HepG2 (cell line): ENCODE data around the gene BTBD1. TPM values are rescaled to one million over a fixed set of nuclear protein-coding genes. Genes with fewer than 3 reads are reported as not detected.

ENCODE experiments used
- AHR ChIP-seq: IDR thresholded peaks from 2 replicates; pipeline ENCODE4 v1.6.1; 2018; ENCODE audit warnings: missing genetic modification reagents, missing compliant biosample characterization
- ARNT ChIP-seq: fragments of 450-650 bp; IDR thresholded peaks from 2 replicates; pipeline ENCODE4 v1.6.1; 2017
- FIP1L1 ChIP-seq: fragments of 200-400 bp; formaldehyde crosslinking; IDR thresholded peaks from 2 replicates; pipeline ENCODE4 v1.6.1; 2018; ENCODE audit warnings: low read depth, mild to moderate bottlenecking, low read length, moderate library complexity, borderline replicate concordance; ENCODE audit not compliant: insufficient read depth
- MYC ChIP-seq: sonication (generic); formaldehyde crosslinking; IDR thresholded peaks from 2 replicates; pipeline ENCODE4 v1.9.0; 2021; ENCODE audit warnings: missing genetic modification reagents, borderline replicate concordance
- RBM39 ChIP-seq: fragments of 200-400 bp; formaldehyde crosslinking; IDR thresholded peaks from one replicate; pipeline ENCODE4 v1.6.1; 2018; ENCODE audit warnings: antibody characterized with exemption, mild to moderate bottlenecking, low read depth, low read length; ENCODE audit not compliant: poor library complexity, severe bottlenecking
- RCOR2 ChIP-seq: IDR thresholded peaks from 2 replicates; pipeline ENCODE4 v1.6.1; 2016; ENCODE audit warnings: missing biosample characterization, missing genetic modification reagents
- RFX5 ChIP-seq: IDR thresholded peaks from 2 replicates; pipeline ENCODE4 v1.6.1; 2011; ENCODE audit warnings: low read depth, low read length, improper control_type of control experiment
- RNF2 ChIP-seq: fragments of 450-650 bp; conservative IDR thresholded peaks from 2 replicates; pipeline ENCODE4 v1.6.1; 2016; ENCODE audit warnings: low read depth
- SMAD3 ChIP-seq: sonication (generic); formaldehyde crosslinking; IDR thresholded peaks from 2 replicates; pipeline ENCODE4 v1.4.0; 2020; ENCODE audit warnings: missing genetic modification reagents
- SOX13 ChIP-seq, 3 experiments: fragments of 450-650 bp in 1 of 3; sonication (generic) in 1 of 3; formaldehyde crosslinking in 1 of 3; IDR thresholded peaks in 2 of 3; conservative IDR thresholded peaks in 1 of 3; 2 replicates each; pipeline versions ENCODE4 v1.5.0 to v1.6.1; 2016 to 2020; ENCODE audit warnings: antibody characterized with exemption in 1 of 3, mild to moderate bottlenecking in 1 of 3, missing compliant biosample characterization in 1 of 3, missing genetic modification reagents in 1 of 3, moderate library complexity in 1 of 3
- SP1 ChIP-seq, 2 experiments: fragments of 450-650 bp in 1 of 2; sonication (generic) in 1 of 2; formaldehyde crosslinking in 1 of 2; IDR thresholded peaks; 2 replicates each; pipeline versions ENCODE4 v1.4.0 to v1.6.1; 2016 to 2020; ENCODE audit warnings: missing genetic modification reagents in 1 of 2
- TSC22D2 ChIP-seq: sonication (generic); formaldehyde crosslinking; IDR thresholded peaks from 2 replicates; pipeline ENCODE4 v1.5.1; 2020; ENCODE audit warnings: missing genetic modification reagents, mild to moderate bottlenecking, borderline replicate concordance
- ZBTB20 ChIP-seq: sonication (generic); formaldehyde crosslinking; IDR thresholded peaks from 2 replicates; pipeline ENCODE4 v1.8.1; 2023; ENCODE audit warnings: missing genetic modification reagents, low read depth, mild to moderate bottlenecking, borderline replicate concordance
- ZNF205 ChIP-seq: IDR thresholded peaks from 2 replicates; pipeline ENCODE4 v1.6.1; 2018; ENCODE audit warnings: missing biosample characterization, missing genetic modification reagents
- ZNF251 ChIP-seq: sonication (generic); formaldehyde crosslinking; IDR thresholded peaks from 2 replicates; pipeline ENCODE4 v1.9.0; 2021; ENCODE audit warnings: mild to moderate bottlenecking, missing genetic modification reagents
- ZNF670 ChIP-seq: sonication (generic); formaldehyde crosslinking; IDR thresholded peaks from 2 replicates; pipeline ENCODE4 v1.8.0; 2022; ENCODE audit warnings: mild to moderate bottlenecking, missing genetic modification reagents, borderline replicate concordance
- polyA plus RNA-seq, 8 experiments: library from polyadenylated mRNA; depleted of rRNA in 3 of 8; stranded (reverse) in 7 of 8; unstranded in 1 of 8; fragments of >200 nt; fragmentation: Illumina TruSeq in 4 of 8; extraction: Trizol in 4 of 8; gene quantifications; 2 replicates each; pipeline versions ENCODE4 v1.2.1 to v1.2.3, GENCODE V29; 2011 to 2016; ENCODE audit warnings: low read depth in 4 of 8, missing spikeins in 1 of 8, mixed read lengths in 1 of 8; ENCODE audit not compliant: insufficient read depth in 1 of 8
- total RNA-seq, 5 experiments: library from RNA; depleted of rRNA; stranded (reverse); fragments of >200 nt; fragmentation: Illumina TruSeq; extraction: Trizol; gene quantifications; 2 replicates each; pipeline ENCODE4 v1.2.3, GENCODE V29; 2016; ENCODE audit warnings: low read depth in 1 of 5
- TF ChIP-seq, protein P1 (sequence below): sonication (generic); formaldehyde crosslinking; conservative IDR thresholded peaks from 2 replicates; pipeline ENCODE4 v1.4.0; 2020; ENCODE audit warnings: missing genetic modification reagents
- TF ChIP-seq, protein P2 (sequence below): sonication (generic); formaldehyde crosslinking; conservative IDR thresholded peaks from 2 replicates; pipeline ENCODE4 v1.4.0; 2020; ENCODE audit warnings: missing genetic modification reagents
- TF ChIP-seq, protein P3 (sequence below): sonication (generic); formaldehyde crosslinking; conservative IDR thresholded peaks from 2 replicates; pipeline ENCODE4 v1.8.0; 2022; ENCODE audit warnings: mild to moderate bottlenecking, moderate library complexity, missing genetic modification reagents
- TF ChIP-seq, protein P4 (sequence below): sonication (generic); formaldehyde crosslinking; IDR thresholded peaks from 2 replicates; pipeline ENCODE4 v1.4.0; 2020; ENCODE audit warnings: missing genetic modification reagents
- TF ChIP-seq, protein P5 (sequence below): sonication (generic); formaldehyde crosslinking; IDR thresholded peaks from 2 replicates; pipeline ENCODE4 v1.4.0; 2020; ENCODE audit warnings: missing genetic modification reagents

Gene BTBD1
- total and polyA plus RNA-seq, 2 of the 13 experiments (the other 11 are each of a cell fraction or from before 2014, with no cell fraction given): 32.1 to 53.9 TPM

DNA sequence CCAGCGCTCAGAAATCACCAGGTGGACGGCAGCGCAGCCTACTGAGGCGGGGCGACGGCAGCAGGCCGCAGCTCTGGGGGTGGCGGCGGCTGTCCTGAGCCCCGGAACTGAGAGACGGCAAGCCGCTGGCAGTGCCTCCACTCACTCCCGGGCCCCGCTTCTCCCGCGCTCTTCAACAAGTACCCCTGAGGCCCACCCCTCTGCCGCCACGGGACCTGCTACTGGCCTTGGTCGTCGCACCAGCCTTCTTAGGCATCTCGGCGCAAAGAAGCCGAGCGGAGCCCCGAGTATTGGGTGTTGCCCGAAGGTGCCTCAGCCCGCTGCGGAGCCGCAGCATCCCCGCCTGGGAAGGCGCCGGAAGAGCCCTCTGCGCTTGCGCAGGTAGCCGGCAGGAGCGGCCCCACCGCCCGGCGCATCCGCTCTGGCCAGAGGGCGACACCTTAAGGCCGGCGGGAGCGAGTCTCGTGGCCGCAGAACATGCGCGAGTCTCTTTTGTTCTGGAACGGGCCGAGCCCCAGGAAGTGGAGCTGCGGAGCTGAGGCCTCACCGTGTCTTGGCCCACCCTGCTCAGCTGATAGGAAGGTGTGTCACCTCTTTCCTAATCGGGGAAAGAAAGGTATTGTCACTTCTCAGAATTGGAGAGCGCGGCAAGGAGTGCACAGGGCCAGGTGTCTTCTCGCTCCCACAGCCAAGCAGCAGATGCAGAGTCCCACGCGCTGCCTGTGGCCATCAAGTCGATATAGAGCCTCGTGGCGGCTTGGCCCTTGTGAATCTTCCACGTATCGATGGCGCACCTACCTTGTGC is 55.6 kb downstream of the BTBD1 start, which contains the start of gene C15orf40 (continued):
- TF ChIP-seq RBM39: peak; percentile 97
- TF ChIP-seq ZNF670 (CRISPR knock-in tag): no peak
- TF ChIP-seq ZBTB20 (CRISPR knock-in tag): peak; percentile 76; the same call in 1 of the 2 replicates
- no peak for TF ChIP-seq SOX13 (IDR thresholded peaks at IDR 0.05)
- peak in 1 of 2 experiments; percentile 42; a peak in 1 of 4 replicates for TF ChIP-seq SOX13 (CRISPR knock-in tag; conservative IDR thresholded peaks at IDR 0.05 in 1 of 2, IDR thresholded peaks at IDR 0.05 in 1 of 2)
- TF ChIP-seq, protein P1, sequence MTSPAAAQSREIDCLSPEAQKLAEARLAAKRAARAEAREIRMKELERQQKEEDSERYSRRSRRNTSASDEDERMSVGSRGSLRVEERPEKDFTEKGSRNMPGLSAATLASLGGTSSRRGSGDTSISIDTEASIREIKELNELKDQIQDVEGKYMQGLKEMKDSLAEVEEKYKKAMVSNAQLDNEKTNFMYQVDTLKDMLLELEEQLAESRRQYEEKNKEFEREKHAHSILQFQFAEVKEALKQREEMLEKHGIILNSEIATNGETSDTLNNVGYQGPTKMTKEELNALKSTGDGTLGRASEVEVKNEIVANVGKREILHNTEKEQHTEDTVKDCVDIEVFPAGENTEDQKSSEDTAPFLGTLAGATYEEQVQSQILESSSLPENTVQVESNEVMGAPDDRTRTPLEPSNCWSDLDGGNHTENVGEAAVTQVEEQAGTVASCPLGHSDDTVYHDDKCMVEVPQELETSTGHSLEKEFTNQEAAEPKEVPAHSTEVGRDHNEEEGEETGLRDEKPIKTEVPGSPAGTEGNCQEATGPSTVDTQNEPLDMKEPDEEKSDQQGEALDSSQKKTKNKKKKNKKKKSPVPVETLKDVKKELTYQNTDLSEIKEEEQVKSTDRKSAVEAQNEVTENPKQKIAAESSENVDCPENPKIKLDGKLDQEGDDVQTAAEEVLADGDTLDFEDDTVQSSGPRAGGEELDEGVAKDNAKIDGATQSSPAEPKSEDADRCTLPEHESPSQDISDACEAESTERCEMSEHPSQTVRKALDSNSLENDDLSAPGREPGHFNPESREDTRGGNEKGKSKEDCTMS (CRISPR knock-in tag): no peak
- TF ChIP-seq FIP1L1: no peak
- TF ChIP-seq, protein P2, sequence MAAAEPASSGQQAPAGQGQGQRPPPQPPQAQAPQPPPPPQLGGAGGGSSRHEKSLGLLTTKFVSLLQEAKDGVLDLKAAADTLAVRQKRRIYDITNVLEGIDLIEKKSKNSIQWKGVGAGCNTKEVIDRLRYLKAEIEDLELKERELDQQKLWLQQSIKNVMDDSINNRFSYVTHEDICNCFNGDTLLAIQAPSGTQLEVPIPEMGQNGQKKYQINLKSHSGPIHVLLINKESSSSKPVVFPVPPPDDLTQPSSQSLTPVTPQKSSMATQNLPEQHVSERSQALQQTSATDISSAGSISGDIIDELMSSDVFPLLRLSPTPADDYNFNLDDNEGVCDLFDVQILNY: no peak
- TF ChIP-seq RFX5: no peak
- TF ChIP-seq SP1 (IDR thresholded peaks at IDR 0.05): no peak
- TF ChIP-seq SP1 (CRISPR knock-in tag; IDR thresholded peaks at IDR 0.05): no peak
- peak; percentile 45; the same call in 1 of the 2 replicates for TF ChIP-seq ZNF205 (CRISPR knock-in tag)
- 0 out of 2 replicates have a peak, but pooled peaks have one; percentile 81 for TF ChIP-seq TSC22D2 (CRISPR knock-in tag)
- no peak for TF ChIP-seq RCOR2 (CRISPR knock-in tag)
- TF ChIP-seq, protein P3, sequence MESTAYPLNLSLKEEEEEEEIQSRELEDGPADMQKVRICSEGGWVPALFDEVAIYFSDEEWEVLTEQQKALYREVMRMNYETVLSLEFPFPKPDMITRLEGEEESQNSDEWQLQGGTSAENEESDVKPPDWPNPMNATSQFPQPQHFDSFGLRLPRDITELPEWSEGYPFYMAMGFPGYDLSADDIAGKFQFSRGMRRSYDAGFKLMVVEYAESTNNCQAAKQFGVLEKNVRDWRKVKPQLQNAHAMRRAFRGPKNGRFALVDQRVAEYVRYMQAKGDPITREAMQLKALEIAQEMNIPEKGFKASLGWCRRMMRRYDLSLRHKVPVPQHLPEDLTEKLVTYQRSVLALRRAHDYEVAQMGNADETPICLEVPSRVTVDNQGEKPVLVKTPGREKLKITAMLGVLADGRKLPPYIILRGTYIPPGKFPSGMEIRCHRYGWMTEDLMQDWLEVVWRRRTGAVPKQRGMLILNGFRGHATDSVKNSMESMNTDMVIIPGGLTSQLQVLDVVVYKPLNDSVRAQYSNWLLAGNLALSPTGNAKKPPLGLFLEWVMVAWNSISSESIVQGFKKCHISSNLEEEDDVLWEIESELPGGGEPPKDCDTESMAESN (CRISPR knock-in tag): peak; percentile 65; the same call in 1 of the 2 replicates
- TF ChIP-seq, protein P4, sequence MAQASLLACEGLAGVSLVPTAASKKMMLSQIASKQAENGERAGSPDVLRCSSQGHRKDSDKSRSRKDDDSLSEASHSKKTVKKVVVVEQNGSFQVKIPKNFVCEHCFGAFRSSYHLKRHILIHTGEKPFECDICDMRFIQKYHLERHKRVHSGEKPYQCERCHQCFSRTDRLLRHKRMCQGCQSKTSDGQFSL (CRISPR knock-in tag): no peak
- TF ChIP-seq AHR (CRISPR knock-in tag): no peak; the same call in 1 of the 2 replicates
- no peak for TF ChIP-seq ZNF251 (CRISPR knock-in tag)
- peak; percentile 99 for TF ChIP-seq MYC (CRISPR knock-in tag)
- TF ChIP-seq SMAD3: no peak
- TF ChIP-seq, protein P5, sequence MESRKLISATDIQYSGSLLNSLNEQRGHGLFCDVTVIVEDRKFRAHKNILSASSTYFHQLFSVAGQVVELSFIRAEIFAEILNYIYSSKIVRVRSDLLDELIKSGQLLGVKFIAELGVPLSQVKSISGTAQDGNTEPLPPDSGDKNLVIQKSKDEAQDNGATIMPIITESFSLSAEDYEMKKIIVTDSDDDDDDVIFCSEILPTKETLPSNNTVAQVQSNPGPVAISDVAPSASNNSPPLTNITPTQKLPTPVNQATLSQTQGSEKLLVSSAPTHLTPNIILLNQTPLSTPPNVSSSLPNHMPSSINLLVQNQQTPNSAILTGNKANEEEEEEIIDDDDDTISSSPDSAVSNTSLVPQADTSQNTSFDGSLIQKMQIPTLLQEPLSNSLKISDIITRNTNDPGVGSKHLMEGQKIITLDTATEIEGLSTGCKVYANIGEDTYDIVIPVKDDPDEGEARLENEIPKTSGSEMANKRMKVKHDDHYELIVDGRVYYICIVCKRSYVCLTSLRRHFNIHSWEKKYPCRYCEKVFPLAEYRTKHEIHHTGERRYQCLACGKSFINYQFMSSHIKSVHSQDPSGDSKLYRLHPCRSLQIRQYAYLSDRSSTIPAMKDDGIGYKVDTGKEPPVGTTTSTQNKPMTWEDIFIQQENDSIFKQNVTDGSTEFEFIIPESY (CRISPR knock-in tag): peak; percentile 83
- TF ChIP-seq RNF2: peak; percentile 92
- TF ChIP-seq ARNT: no peak
